ENCODE measurements around the gene PKD2L1.

PKD2L1 gene

DNA sequence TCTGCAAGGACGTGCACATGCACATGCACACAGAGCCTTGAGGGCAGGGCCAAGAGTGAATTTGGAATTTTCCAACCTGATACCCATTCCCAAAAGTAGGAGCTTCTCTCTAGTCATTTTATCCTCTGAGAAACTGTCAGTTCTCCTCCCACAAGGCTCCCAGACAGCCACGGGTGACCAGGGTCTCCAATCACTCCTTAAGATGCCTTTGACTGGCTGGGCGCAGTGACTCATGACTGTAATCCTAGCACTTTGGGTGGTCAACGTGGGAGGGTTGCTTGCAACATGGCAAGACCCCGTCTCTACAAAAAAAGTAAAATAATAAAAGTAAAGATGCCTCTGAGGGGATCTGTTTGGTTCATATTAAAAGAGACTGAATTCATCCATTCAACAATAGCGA is 30.2 kb upstream of the PKD2L1 start:
- in situ Hi-C loops (cut with HindIII; ENCODE audit: low sequenced_read_pairs): no loop called here
- no peak for TF ChIP-seq CTCF (IDR thresholded peaks at IDR 0.05; ENCODE audit: low read depth, low read length, missing control alignments)
- no peak for DNase-seq (ENCODE audit: low read depth)
- no peak overlapping the region for H3K4me3 ChIP-seq (ENCODE audit: low read depth, low read length)

DNA sequence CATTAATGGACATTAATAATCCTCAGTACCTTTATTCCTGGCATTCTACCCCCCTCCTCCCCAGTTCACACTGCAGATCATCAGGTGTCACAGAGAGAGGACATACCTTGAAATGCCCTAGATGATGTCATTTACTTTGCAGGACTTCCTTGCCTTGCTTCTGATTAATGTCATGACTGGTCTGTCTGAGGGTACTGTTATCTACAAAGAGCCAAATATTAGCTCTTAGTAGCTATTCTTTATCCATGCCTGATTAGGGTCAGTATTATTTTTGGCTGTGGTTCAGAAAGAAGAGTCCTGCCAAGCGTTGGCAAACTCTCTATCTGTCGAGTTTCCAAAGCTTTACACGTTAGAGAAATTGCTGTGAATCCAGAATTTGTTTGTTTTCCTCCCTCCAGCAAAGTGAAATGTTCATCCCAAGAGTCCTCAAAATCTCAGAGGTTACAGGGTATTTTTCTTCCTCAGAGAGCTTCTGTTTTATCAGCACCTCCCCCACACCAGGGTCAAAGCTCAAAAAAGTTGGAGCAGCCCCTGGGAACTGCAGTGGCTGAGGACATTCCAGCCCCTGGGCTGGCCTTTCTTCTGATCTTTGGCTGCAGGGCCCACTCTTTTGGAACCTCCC is 29.6 kb upstream of the PKD2L1 start:
- in situ Hi-C loops (cut with HindIII; ENCODE audit: low sequenced_read_pairs): no loop called here
- no peak for DNase-seq (ENCODE audit: low read depth)
- no peak overlapping the region for H3K4me3 ChIP-seq (ENCODE audit: low read depth, low read length)
- TF ChIP-seq CTCF (IDR thresholded peaks at IDR 0.05; ENCODE audit: low read depth, low read length, missing control alignments): no peak

DNA sequence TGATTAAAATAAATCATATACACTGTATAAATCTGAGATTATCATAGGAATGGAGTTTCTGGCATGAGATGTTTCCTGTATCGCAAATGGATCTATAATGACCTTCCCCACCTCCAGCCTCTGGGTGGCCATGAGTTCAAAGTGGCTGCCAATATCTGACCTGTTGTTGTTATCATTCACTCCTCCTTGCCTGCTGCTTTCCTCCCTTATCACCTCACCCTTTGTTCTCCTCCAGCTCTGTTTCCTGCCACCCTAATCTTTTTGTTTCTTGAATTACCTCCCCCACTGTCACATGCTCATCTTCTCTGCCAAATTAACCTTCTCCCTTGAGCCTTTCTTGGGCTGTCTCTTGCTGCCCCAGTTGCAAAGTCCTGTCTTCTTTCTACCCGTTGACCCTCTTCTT is 29.0 kb upstream of the PKD2L1 start:
- no peak for TF ChIP-seq CTCF (IDR thresholded peaks at IDR 0.05; ENCODE audit: low read depth, low read length, missing control alignments)
- in situ Hi-C loops (cut with HindIII; ENCODE audit: low sequenced_read_pairs): no loop called here
- DNase-seq (ENCODE audit: low read depth): no peak
- no peak overlapping the region for H3K4me3 ChIP-seq (ENCODE audit: low read depth, low read length)

GRCh38 chr10:100357059-100357858 is 27.2 kb upstream of the PKD2L1 start:
- H3K4me3 ChIP-seq (ENCODE audit: low read depth, low read length): no peak overlapping the region
- in situ Hi-C loops (cut with HindIII; ENCODE audit: low sequenced_read_pairs): no loop called here
- no peak for DNase-seq (ENCODE audit: low read depth)
- TF ChIP-seq CTCF (IDR thresholded peaks at IDR 0.05; ENCODE audit: low read depth, low read length, missing control alignments): no peak

- TF ChIP-seq CTCF (IDR thresholded peaks at IDR 0.05; ENCODE audit: low read depth, low read length, missing control alignments): no peak
- no peak for DNase-seq (ENCODE audit: low read depth)
- H3K4me3 ChIP-seq (ENCODE audit: low read depth, low read length): no peak overlapping the region
- in situ Hi-C loops (cut with HindIII; ENCODE audit: low sequenced_read_pairs): no loop called here
Observed at GRCh38 chr10:100356067-100357017, 26.3 kb upstream of the PKD2L1 start.

GRCh38 chr10:100355086-100355485 is 25.1 kb upstream of the PKD2L1 start:
- no peak overlapping the region for H3K4me3 ChIP-seq (ENCODE audit: low read depth, low read length)
- no peak for DNase-seq (ENCODE audit: low read depth)
- in situ Hi-C loops (cut with HindIII; ENCODE audit: low sequenced_read_pairs): no loop called here
- no peak for TF ChIP-seq CTCF (IDR thresholded peaks at IDR 0.05; ENCODE audit: low read depth, low read length, missing control alignments)
